ENCODE measurements around the gene PRKAG1.

DNA sequence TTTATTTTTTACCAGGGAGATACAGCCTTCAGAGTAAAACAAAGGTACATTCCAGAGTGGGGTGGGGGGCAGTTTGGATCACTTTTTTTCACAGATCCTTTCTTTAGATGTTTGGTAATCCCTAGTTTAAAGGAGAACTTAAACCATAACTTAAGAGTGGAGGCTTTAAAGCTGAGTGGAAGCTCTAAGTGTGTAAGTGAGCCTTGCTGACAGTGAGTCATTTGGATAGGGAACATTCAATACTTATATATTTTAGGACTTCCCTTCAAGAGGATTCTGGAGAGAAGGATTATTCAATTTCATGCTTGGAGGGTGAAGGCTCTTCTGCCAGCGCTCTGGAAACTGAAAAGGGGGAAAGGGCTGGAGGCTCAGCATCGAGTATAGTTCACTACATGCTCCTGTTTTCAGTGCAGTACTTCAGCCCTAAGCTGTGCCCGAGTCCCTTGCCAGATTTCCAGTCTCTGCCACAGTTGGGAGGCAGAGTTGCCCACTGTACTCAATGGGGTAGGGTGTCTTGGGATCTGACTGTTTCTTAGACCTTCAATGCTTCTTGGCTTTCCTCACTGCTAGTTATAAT is 8.4 kb downstream of the PRKAG1 start:
- TF ChIP-seq, protein P1, sequence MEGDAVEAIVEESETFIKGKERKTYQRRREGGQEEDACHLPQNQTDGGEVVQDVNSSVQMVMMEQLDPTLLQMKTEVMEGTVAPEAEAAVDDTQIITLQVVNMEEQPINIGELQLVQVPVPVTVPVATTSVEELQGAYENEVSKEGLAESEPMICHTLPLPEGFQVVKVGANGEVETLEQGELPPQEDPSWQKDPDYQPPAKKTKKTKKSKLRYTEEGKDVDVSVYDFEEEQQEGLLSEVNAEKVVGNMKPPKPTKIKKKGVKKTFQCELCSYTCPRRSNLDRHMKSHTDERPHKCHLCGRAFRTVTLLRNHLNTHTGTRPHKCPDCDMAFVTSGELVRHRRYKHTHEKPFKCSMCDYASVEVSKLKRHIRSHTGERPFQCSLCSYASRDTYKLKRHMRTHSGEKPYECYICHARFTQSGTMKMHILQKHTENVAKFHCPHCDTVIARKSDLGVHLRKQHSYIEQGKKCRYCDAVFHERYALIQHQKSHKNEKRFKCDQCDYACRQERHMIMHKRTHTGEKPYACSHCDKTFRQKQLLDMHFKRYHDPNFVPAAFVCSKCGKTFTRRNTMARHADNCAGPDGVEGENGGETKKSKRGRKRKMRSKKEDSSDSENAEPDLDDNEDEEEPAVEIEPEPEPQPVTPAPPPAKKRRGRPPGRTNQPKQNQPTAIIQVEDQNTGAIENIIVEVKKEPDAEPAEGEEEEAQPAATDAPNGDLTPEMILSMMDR (IDR thresholded peaks at IDR 0.05) = no peak
- no peak for TF ChIP-seq POLR2A (IDR thresholded peaks at IDR 0.05)

All from heart left ventricle (tissue), 13 donors.